Caco-2 (cell line): ENCODE measurements around the gene SP4. TPM values are rescaled to one million over a fixed set of nuclear protein-coding genes. Genes with fewer than 3 reads are reported as not detected.
A peak's percentile ranks its signal among the peaks of the same experiment; 100 is the strongest.

Experiments used
- BruUV-seq: library from RNA; stranded (reverse); fragments of 400-500 nt; replicated peaks from 2 replicates; lab custom pipeline; 2021; lab: Mats Ljungman, UMichigan
- CTCF ChIA-PET: fragments of 300-600 bp; sonication (Branson Sonifier 250); formaldehyde crosslinking; loops from one replicate; lab custom pipeline; 2022; ENCODE audit warnings: antibody characterized with exemption; lab: Charles Lee
- POLR2A ChIA-PET: fragments of 300-600 bp; sonication (Branson Sonifier 250); formaldehyde crosslinking; loops from one replicate; lab custom pipeline; 2022; ENCODE audit warnings: antibody characterized with exemption; lab: Charles Lee
- DNase-seq, 2 experiments: peaks; one replicate each; pipeline versions ENCODE4 v3.0.0 to v3.0.0-alpha.2; 2020 to 2022
- H3K27me3 ChIP-seq: replicated peaks from 2 replicates; pipeline ENCODE4 v1.6.0; 2011; ENCODE audit warnings: low read length; ENCODE audit not compliant: control insufficient read depth, insufficient read depth
- H3K36me3 ChIP-seq: 2 replicates; pipeline ENCODE4 v1.5.1; 2011; ENCODE audit warnings: low read length; ENCODE audit not compliant: control insufficient read depth, insufficient read depth
- H3K4me1 ChIP-seq: fragments of 250-450 bp; sonication (Bioruptor Pico); 2 replicates; pipeline ENCODE4 v1.5.1; 2020; ENCODE audit warnings: mild to moderate bottlenecking
- H3K4me3 ChIP-seq: 2 replicates; pipeline ENCODE4 v1.5.1; 2011; ENCODE audit warnings: low read depth, mild to moderate bottlenecking, control low read depth, low read length
- H3K9me3 ChIP-seq: fragments of 250-450 bp; sonication (Bioruptor Pico); 2 replicates; pipeline ENCODE4 v1.5.1; 2020; ENCODE audit warnings: mild to moderate bottlenecking, moderate library complexity
- H3K27ac Mint-ChIP-seq: one replicate; pipeline ENCODE4 v1.8.0; 2022; ENCODE audit warnings: mixed read lengths; ENCODE audit not compliant: unreplicated experiment
- H3K27me3 Mint-ChIP-seq: one replicate; pipeline ENCODE4 v1.8.0; 2022; ENCODE audit warnings: mixed read lengths; ENCODE audit not compliant: insufficient read depth, unreplicated experiment
- H3K36me3 Mint-ChIP-seq: one replicate; pipeline ENCODE4 v1.8.0; 2022; ENCODE audit warnings: mild to moderate bottlenecking, mixed read lengths; ENCODE audit not compliant: insufficient read depth, unreplicated experiment
- H3K4me1 Mint-ChIP-seq: one replicate; pipeline ENCODE4 v1.8.0; 2022; ENCODE audit warnings: low read depth, mixed read lengths; ENCODE audit not compliant: unreplicated experiment
- H3K4me3 Mint-ChIP-seq: one replicate; pipeline ENCODE4 v1.8.0; 2022; ENCODE audit warnings: mild to moderate bottlenecking, moderate library complexity, mixed read lengths; ENCODE audit not compliant: unreplicated experiment
- H3K9me3 Mint-ChIP-seq: one replicate; pipeline ENCODE4 v1.8.0; 2022; ENCODE audit warnings: mixed read lengths; ENCODE audit not compliant: unreplicated experiment
- CTCF ChIP-seq, 2 experiments: fragments of 200-600 bp in 1 of 2; IDR thresholded peaks; 1 replicate in 1 of 2; 2 replicates in 1 of 2; pipeline versions ENCODE4 v1.5.1 to v1.8.0; 2011 to 2022; ENCODE audit warnings: antibody characterized with exemption in 1 of 2, control low read depth in 1 of 2, inconsistent platforms in 1 of 2, low read depth in 1 of 2, low read length in 1 of 2, mild to moderate bottlenecking in 1 of 2, moderate library complexity in 1 of 2; ENCODE audit not compliant: insufficient read depth in 1 of 2, severe bottlenecking in 1 of 2, unreplicated experiment in 1 of 2
- intact Hi-C: fragments of 100-400 bp; cut with micrococcal nuclease; formaldehyde crosslinking; loops from one replicate; pipeline ENCODE4 v1.10.0; 2022; ENCODE audit not compliant: unreplicated experiment
- total RNA-seq: library from RNA; stranded (reverse); gene quantifications from 2 replicates; pipeline ENCODE4 v1.2.3, GENCODE V29; 2022

SP4 gene
- total RNA-seq, 1 experiment from 2014 or later, result 10.8 TPM

- Histone ChIP-seq H3K36me3 (no peaks in the 10 kb centered on the region), H3K9me3 (no peaks in the 10 kb centered on the region), H3K4me1 (peaks cover 22% of the 10 kb centered on the region), H3K4me3 (no peak overlapping the region), H3K27me3 (no peaks in the 10 kb centered on the region)
- CTCF ChIA-PET, result no interaction called here
- Mint-ChIP-seq H3K27ac (no peak overlapping the region), H3K9me3 (peaks cover 14% of the 10 kb centered on the region), H3K4me3 (no peak overlapping the region), H3K4me1 (peaks cover 13% of the 10 kb centered on the region), H3K36me3 (peaks cover 4% of the 10 kb centered on the region), H3K27me3 (no peaks in the 10 kb centered on the region)
- no TSS peak for BruUV-seq
- intact Hi-C loops, result no loop called here
- DNase-seq, result no peak
- POLR2A ChIA-PET, result no interaction called here
- no peak for TF ChIP-seq CTCF (IDR thresholded peaks at IDR 0.05; ENCODE audit: insufficient read depth in 1 of 2, low read depth in 1 of 2, low read length in 1 of 2, severe bottlenecking in 1 of 2, unreplicated experiment in 1 of 2)
These were observed 120.6 kb downstream of the SP4 start for GRCh38 chr7:21548491-21548890.

GRCh38 chr7:21550076-21550475 is 122.2 kb downstream of the SP4 start:
- H3K36me3 Mint-ChIP-seq, result peaks cover 4% of the 10 kb centered on the region
- Histone ChIP-seq H3K27me3 (no peaks in the 10 kb centered on the region), H3K4me3 (no peak overlapping the region), H3K4me1 (peaks cover 22% of the 10 kb centered on the region), H3K36me3 (no peaks in the 10 kb centered on the region), H3K9me3 (no peaks in the 10 kb centered on the region)
- no peak overlapping the region for H3K4me3 Mint-ChIP-seq
- no TSS peak for BruUV-seq
- peak overlapping the region; percentile 77 for H3K27ac Mint-ChIP-seq
- no peak for TF ChIP-seq CTCF (IDR thresholded peaks at IDR 0.05; ENCODE audit: insufficient read depth in 1 of 2, low read depth in 1 of 2, low read length in 1 of 2, severe bottlenecking in 1 of 2, unreplicated experiment in 1 of 2)
- H3K9me3 Mint-ChIP-seq, result peaks cover 12% of the 10 kb centered on the region
- ChIA-PET POLR2A (no interaction called here), CTCF (no interaction called here)
- no peaks in the 10 kb centered on the region for H3K27me3 Mint-ChIP-seq
- intact Hi-C loops, result loop anchor here (2.0 to 5.0 kb wide), 2 partner anchors 67 to 217 kb away; no protein-coding TSS in a partner anchor
- no peak for DNase-seq
- H3K4me1 Mint-ChIP-seq, result peaks cover 13% of the 10 kb centered on the region

- Mint-ChIP-seq H3K36me3 (peaks cover 4% of the 10 kb centered on the region), H3K4me1 (peaks cover 13% of the 10 kb centered on the region), H3K27me3 (no peaks in the 10 kb centered on the region), H3K9me3 (peaks cover 12% of the 10 kb centered on the region), H3K4me3 (peak overlapping the region; percentile 16), H3K27ac (peak overlapping the region; percentile 61)
- Histone ChIP-seq H3K36me3 (no peaks in the 10 kb centered on the region), H3K27me3 (no peaks in the 10 kb centered on the region), H3K4me3 (no peak overlapping the region), H3K4me1 (peaks cover 22% of the 10 kb centered on the region), H3K9me3 (no peaks in the 10 kb centered on the region)
- no TSS peak for BruUV-seq
- intact Hi-C loops, result loop anchor here (2.0 to 5.0 kb wide), 2 partner anchors 66 to 216 kb away; no protein-coding TSS in a partner anchor
- ChIA-PET POLR2A (interaction anchor here (0.8 kb wide), 1 partner anchor 124 kb away, joined by 16 read pairs; no protein-coding TSS in a partner anchor), CTCF (interaction anchor here (1.0 to 1.8 kb wide), 2 partner anchors 12 to 216 kb away, joined by 3 to 12 read pairs; no protein-coding TSS in a partner anchor)
- TF ChIP-seq CTCF (IDR thresholded peaks at IDR 0.05; ENCODE audit: insufficient read depth in 1 of 2, low read depth in 1 of 2, low read length in 1 of 2, severe bottlenecking in 1 of 2, unreplicated experiment in 1 of 2), result peak; percentile 18 to 23
- peak; percentile 69 to 73 for DNase-seq
These were observed 123.1 kb downstream of the SP4 start for GRCh38 chr7:21550821-21551531.
